Islet of Langerhans (tissue), 1 donor: Measurements from ENCODE around the gene TMEM183A.

ENCODE experiments used
- FAIRE-seq: peaks from one replicate; lab custom pipeline; 2011; peaks lifted over from hg19 to GRCh38; lab: Jason Lieb, UNC

The TMEM183A gene

GRCh38 chr1:203046984-203047630 is 39.9 kb downstream of the TMEM183A start:
- no peak for FAIRE-seq

GRCh38 chr1:203048086-203048485 is 40.9 kb downstream of the TMEM183A start:
- no peak for FAIRE-seq

GRCh38 chr1:203048555-203049051 is 41.4 kb downstream of the TMEM183A start:
- no peak for FAIRE-seq

- no peak for FAIRE-seq
Observed at GRCh38 chr1:203049077-203049476, 41.9 kb downstream of the TMEM183A start.

- FAIRE-seq: no peak
Observed at GRCh38 chr1:203049576-203050180, 42.5 kb downstream of the TMEM183A start.

GRCh38 chr1:203050826-203051225 is 43.7 kb downstream of the TMEM183A start:
- no peak for FAIRE-seq

- FAIRE-seq: no peak
Observed at GRCh38 chr1:203051841-203052324, 44.7 kb downstream of the TMEM183A start.

- no peak for FAIRE-seq
Observed at GRCh38 chr1:203052601-203053000, 45.4 kb downstream of the TMEM183A start.

GRCh38 chr1:203054184-203054583 is 47.0 kb downstream of the TMEM183A start:
- no peak for FAIRE-seq

- no peak for FAIRE-seq
Observed at GRCh38 chr1:203054642-203055041, 47.5 kb downstream of the TMEM183A start.

- FAIRE-seq: no peak
Observed at GRCh38 chr1:203055161-203055799, 48.1 kb downstream of the TMEM183A start.

- FAIRE-seq: no peak
Observed at GRCh38 chr1:203056012-203056411, 48.8 kb downstream of the TMEM183A start.

GRCh38 chr1:203056516-203056915 is 49.3 kb downstream of the TMEM183A start:
- FAIRE-seq: no peak

- no peak for FAIRE-seq
Observed at GRCh38 chr1:203057911-203058675, 50.9 kb downstream of the TMEM183A start.

GRCh38 chr1:203058676-203058935 is 51.4 kb downstream of the TMEM183A start:
- FAIRE-seq: no peak

- no peak for FAIRE-seq
Observed at GRCh38 chr1:203059485-203059884, 52.3 kb downstream of the TMEM183A start.

GRCh38 chr1:203060115-203060514 is 52.9 kb downstream of the TMEM183A start:
- FAIRE-seq: no peak

GRCh38 chr1:203063287-203063686 is 56.1 kb downstream of the TMEM183A start:
- FAIRE-seq: no peak

GRCh38 chr1:203065191-203065590 is 58.0 kb downstream of the TMEM183A start:
- FAIRE-seq: no peak

- no peak for FAIRE-seq
Observed at GRCh38 chr1:203065986-203066385, 58.8 kb downstream of the TMEM183A start.

- no peak for FAIRE-seq
Observed at GRCh38 chr1:203066965-203067364, 59.8 kb downstream of the TMEM183A start.

- FAIRE-seq: no peak
Observed at GRCh38 chr1:203069030-203069747, 62.0 kb downstream of the TMEM183A start.
